HAP-1 (cell line): ENCODE results near the gene RELT.
A peak's percentile ranks its signal among the peaks of the same experiment; 100 is the strongest.

ENCODE experiments used
- DNase-seq, 2 experiments: peaks; one replicate each; pipeline ENCODE4 v3.0.0-alpha.2; 2016 to 2020; ENCODE audit warnings: low spot score in 2 of 2
- H3K27me3 ChIP-seq: fragments of 250-450 bp; sonication (Bioruptor Pico); 2 replicates; pipeline ENCODE4 v1.5.1; 2020; ENCODE audit warnings: low read depth, mild to moderate bottlenecking, moderate library complexity
- H3K36me3 ChIP-seq: fragments of 250-450 bp; sonication (Bioruptor Pico); replicated peaks from 2 replicates; pipeline ENCODE4 v1.5.1; 2020; ENCODE audit warnings: mild to moderate bottlenecking
- H3K4me1 ChIP-seq: fragments of 250-450 bp; sonication (Bioruptor Pico); 2 replicates; pipeline ENCODE4 v1.5.1; 2020; ENCODE audit warnings: mild to moderate bottlenecking
- H3K4me3 ChIP-seq: fragments of 250-450 bp; sonication (Bioruptor Pico); 2 replicates; pipeline ENCODE4 v1.5.1; 2020; ENCODE audit warnings: mild to moderate bottlenecking, moderate library complexity
- H3K9me3 ChIP-seq: fragments of 250-450 bp; sonication (Bioruptor Pico); 2 replicates; pipeline ENCODE4 v1.5.1; 2020; ENCODE audit warnings: mild to moderate bottlenecking, moderate library complexity
- in situ Hi-C: fragments of 300-500 bp; cut with MboI; formaldehyde crosslinking; loops from 3 replicates; pipeline ENCODE4 v1.14.3; 2020; ENCODE audit warnings: low sequenced_read_pairs, inconsistent platforms, mixed read lengths

The RELT gene

GRCh38 chr11:73387594-73388264, 11.5 kb downstream of the RELT start:
- Histone ChIP-seq H3K36me3 (no peaks in the 10 kb centered on the region), H3K9me3 (no peaks in the 10 kb centered on the region), H3K4me3 (no peak overlapping the region), H3K4me1 (peaks cover 6% of the 10 kb centered on the region; the same call in 1 of the 2 replicates), H3K27me3 (no peaks in the 10 kb centered on the region)
- in situ Hi-C loops = no loop called here
- DNase-seq = no peak

GRCh38 chr11:73388265-73389133, 12.3 kb downstream of the RELT start:
- Histone ChIP-seq H3K4me1 (peaks cover 6% of the 10 kb centered on the region; the same call in 1 of the 2 replicates), H3K27me3 (no peaks in the 10 kb centered on the region), H3K4me3 (no peak overlapping the region), H3K36me3 (no peaks in the 10 kb centered on the region), H3K9me3 (no peaks in the 10 kb centered on the region)
- in situ Hi-C loops = no loop called here
- no peak for DNase-seq

- Histone ChIP-seq H3K9me3 (no peaks in the 10 kb centered on the region), H3K36me3 (no peaks in the 10 kb centered on the region), H3K27me3 (no peaks in the 10 kb centered on the region), H3K4me1 (peaks cover 6% of the 10 kb centered on the region; the same call in 1 of the 2 replicates), H3K4me3 (no peak overlapping the region)
- DNase-seq = no peak
- in situ Hi-C loops = no loop called here
Measured at GRCh38 chr11:73389134-73389525, 12.9 kb downstream of the RELT start.

- Histone ChIP-seq H3K27me3 (no peaks in the 10 kb centered on the region), H3K36me3 (no peaks in the 10 kb centered on the region), H3K4me3 (no peak overlapping the region), H3K4me1 (peaks cover 6% of the 10 kb centered on the region; the same call in 1 of the 2 replicates), H3K9me3 (no peaks in the 10 kb centered on the region)
- in situ Hi-C loops = no loop called here
- DNase-seq = no peak
Measured at GRCh38 chr11:73389916-73390315, 13.7 kb downstream of the RELT start.

- peaks cover under 1% of the 10 kb centered on the region; the same call in 1 of the 2 replicates for H3K4me1 ChIP-seq
Measured at GRCh38 chr11:73390601-73391565, 14.7 kb downstream of the RELT start.

GRCh38 chr11:73391665-73392064, 15.5 kb downstream of the RELT start:
- DNase-seq = no peak
- no peaks in the 10 kb centered on the region for H3K9me3 ChIP-seq
- no peaks in the 10 kb centered on the region for H3K27me3 ChIP-seq
- H3K4me1 ChIP-seq = no peaks in the 10 kb centered on the region
- in situ Hi-C loops = no loop called here
- no peak overlapping the region for H3K4me3 ChIP-seq
- no peaks in the 10 kb centered on the region for H3K36me3 ChIP-seq

More at GRCh38 chr11:73390601-73391565, 14.7 kb downstream of the RELT start:
- Histone ChIP-seq H3K4me3 (no peak overlapping the region), H3K36me3 (no peaks in the 10 kb centered on the region), H3K27me3 (no peaks in the 10 kb centered on the region), H3K9me3 (no peaks in the 10 kb centered on the region)
- in situ Hi-C loops = no loop called here
- no peak for DNase-seq

- H3K4me3 ChIP-seq = no peak overlapping the region
- in situ Hi-C loops = no loop called here
- no peaks in the 10 kb centered on the region for H3K9me3 ChIP-seq
- H3K4me1 ChIP-seq = no peaks in the 10 kb centered on the region
- no peaks in the 10 kb centered on the region for H3K36me3 ChIP-seq
- DNase-seq = no peak
- H3K27me3 ChIP-seq = no peaks in the 10 kb centered on the region
Measured at GRCh38 chr11:73392108-73393010, 16.2 kb downstream of the RELT start.

GRCh38 chr11:73393011-73393380, 16.8 kb downstream of the RELT start:
- Histone ChIP-seq H3K4me3 (no peak overlapping the region), H3K27me3 (no peaks in the 10 kb centered on the region), H3K4me1 (no peaks in the 10 kb centered on the region), H3K9me3 (no peaks in the 10 kb centered on the region), H3K36me3 (no peaks in the 10 kb centered on the region)
- in situ Hi-C loops = no loop called here
- no peak for DNase-seq

- DNase-seq = peak in 1 of 2 experiments; percentile 84
- Histone ChIP-seq H3K4me3 (no peak overlapping the region), H3K27me3 (no peaks in the 10 kb centered on the region), H3K9me3 (no peaks in the 10 kb centered on the region), H3K4me1 (no peaks in the 10 kb centered on the region), H3K36me3 (0 out of 2 replicates have a peak, but pooled peaks cover 2% of the 10 kb centered on the region)
- in situ Hi-C loops = no loop called here
Measured at GRCh38 chr11:73393479-73394415, 17.5 kb downstream of the RELT start.

- no peaks in the 10 kb centered on the region for H3K27me3 ChIP-seq
- H3K4me1 ChIP-seq = no peaks in the 10 kb centered on the region
- no peaks in the 10 kb centered on the region for H3K9me3 ChIP-seq
- in situ Hi-C loops = no loop called here
- H3K4me3 ChIP-seq = no peak overlapping the region
- 0 out of 2 replicates have a peak, but pooled peaks cover 2% of the 10 kb centered on the region for H3K36me3 ChIP-seq
- DNase-seq = no peak
Measured at GRCh38 chr11:73394416-73395296, 18.5 kb downstream of the RELT start.
